Neural crest cell (in vitro differentiated cells): Measurements from ENCODE around the gene COL23A1. TPM values are rescaled to one million over a fixed set of nuclear protein-coding genes. Genes with fewer than 3 reads are reported as not detected.
A peak's percentile ranks its signal among the peaks of the same experiment; 100 is the strongest.

ENCODE experiments used
- DNase-seq: peaks from one replicate; pipeline ENCODE4 v3.0.0; 2021; ENCODE audit warnings: low read depth, mixed read lengths, low spot score
- H3K27ac Mint-ChIP-seq: one replicate; pipeline ENCODE4 v1.8.0; 2021; ENCODE audit warnings: mild to moderate bottlenecking, mixed read lengths; ENCODE audit not compliant: unreplicated experiment
- H3K27me3 Mint-ChIP-seq: 2 replicates; pipeline ENCODE4 v1.8.0; 2021; ENCODE audit warnings: low read depth, mild to moderate bottlenecking, mixed read lengths
- H3K36me3 Mint-ChIP-seq: 2 replicates; pipeline ENCODE4 v1.8.0; 2021; ENCODE audit warnings: low read depth, mild to moderate bottlenecking, mixed read lengths
- H3K4me1 Mint-ChIP-seq: 2 replicates; pipeline ENCODE4 v1.8.0; 2021; ENCODE audit warnings: mixed read lengths
- H3K4me3 Mint-ChIP-seq: one replicate; pipeline ENCODE4 v1.8.0; 2021; ENCODE audit warnings: mild to moderate bottlenecking, mixed read lengths
- H3K9me3 Mint-ChIP-seq: 2 replicates; pipeline ENCODE4 v1.8.0; 2021; ENCODE audit warnings: mixed read lengths
- total RNA-seq: library from RNA; stranded (reverse); gene quantifications from 2 replicates; pipeline ENCODE4 v1.2.1, GENCODE V29; 2021
- TF ChIP-seq, protein P1 (sequence below): fragments of 200-600 bp; sonication (generic); conservative IDR thresholded peaks from 2 replicates; pipeline ENCODE4 v1.5.0; 2021; ENCODE audit warnings: antibody characterized with exemption, mild to moderate bottlenecking

The COL23A1 gene
- total RNA-seq, 1 donor from 2014 or later = 33.7 TPM

DNA sequence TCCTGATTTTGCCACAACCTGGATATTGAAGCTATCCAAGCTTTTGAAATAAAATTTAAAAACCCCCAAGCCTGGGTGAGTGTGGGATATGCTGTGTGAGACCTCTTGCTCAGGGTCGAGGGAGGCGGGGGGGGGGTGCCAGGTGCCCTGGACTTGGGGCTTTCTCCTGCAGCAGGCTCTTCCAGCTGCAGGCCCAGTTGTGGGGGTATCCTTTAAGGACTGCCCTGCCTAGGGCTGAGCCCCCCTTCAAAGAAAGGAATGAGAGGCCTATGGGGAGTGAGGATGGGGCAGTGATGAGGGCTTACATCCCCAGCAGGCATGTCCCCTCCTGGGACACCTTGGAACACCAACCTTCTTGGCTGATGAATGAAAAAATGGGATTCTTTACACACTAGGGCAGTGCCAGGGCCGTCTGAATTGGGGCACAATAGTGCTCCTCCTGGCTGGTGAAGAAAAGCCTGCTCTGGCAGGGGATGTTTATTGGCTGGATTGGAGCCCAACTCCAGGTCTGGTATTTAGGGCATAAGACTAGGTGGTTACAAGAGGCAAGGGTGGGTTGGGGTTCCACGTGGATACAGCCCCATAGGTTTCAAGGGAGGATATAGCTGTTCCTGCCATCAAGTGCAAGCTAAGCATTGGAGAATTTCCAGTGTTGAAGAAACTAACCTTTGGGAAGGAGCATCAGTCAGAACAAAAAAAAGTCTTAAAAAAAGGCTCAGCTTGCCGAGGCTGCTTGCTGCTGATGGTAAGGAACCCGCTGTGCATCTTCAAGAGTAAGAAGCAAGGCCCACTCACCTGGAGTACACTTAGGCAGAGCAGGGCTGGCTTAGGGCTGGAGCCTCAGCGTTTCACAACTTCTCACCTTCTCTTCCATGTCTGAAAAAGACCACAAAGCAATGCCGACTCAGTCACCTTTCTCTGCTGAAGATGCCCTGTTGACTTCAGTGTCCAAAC, 378.8 kb downstream of the COL23A1 start:
- peaks cover 49% of the 10 kb centered on the region for H3K4me1 Mint-ChIP-seq
- peak overlapping the region; percentile 95 for H3K4me3 Mint-ChIP-seq
- H3K27ac Mint-ChIP-seq = no peak overlapping the region
- H3K27me3 Mint-ChIP-seq = peaks cover 74% of the 10 kb centered on the region
- TF ChIP-seq, protein P1, sequence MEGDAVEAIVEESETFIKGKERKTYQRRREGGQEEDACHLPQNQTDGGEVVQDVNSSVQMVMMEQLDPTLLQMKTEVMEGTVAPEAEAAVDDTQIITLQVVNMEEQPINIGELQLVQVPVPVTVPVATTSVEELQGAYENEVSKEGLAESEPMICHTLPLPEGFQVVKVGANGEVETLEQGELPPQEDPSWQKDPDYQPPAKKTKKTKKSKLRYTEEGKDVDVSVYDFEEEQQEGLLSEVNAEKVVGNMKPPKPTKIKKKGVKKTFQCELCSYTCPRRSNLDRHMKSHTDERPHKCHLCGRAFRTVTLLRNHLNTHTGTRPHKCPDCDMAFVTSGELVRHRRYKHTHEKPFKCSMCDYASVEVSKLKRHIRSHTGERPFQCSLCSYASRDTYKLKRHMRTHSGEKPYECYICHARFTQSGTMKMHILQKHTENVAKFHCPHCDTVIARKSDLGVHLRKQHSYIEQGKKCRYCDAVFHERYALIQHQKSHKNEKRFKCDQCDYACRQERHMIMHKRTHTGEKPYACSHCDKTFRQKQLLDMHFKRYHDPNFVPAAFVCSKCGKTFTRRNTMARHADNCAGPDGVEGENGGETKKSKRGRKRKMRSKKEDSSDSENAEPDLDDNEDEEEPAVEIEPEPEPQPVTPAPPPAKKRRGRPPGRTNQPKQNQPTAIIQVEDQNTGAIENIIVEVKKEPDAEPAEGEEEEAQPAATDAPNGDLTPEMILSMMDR = no peak
- peaks cover 78% of the 10 kb centered on the region for H3K36me3 Mint-ChIP-seq
- no peak for DNase-seq
- no peaks in the 10 kb centered on the region for H3K9me3 Mint-ChIP-seq

DNA sequence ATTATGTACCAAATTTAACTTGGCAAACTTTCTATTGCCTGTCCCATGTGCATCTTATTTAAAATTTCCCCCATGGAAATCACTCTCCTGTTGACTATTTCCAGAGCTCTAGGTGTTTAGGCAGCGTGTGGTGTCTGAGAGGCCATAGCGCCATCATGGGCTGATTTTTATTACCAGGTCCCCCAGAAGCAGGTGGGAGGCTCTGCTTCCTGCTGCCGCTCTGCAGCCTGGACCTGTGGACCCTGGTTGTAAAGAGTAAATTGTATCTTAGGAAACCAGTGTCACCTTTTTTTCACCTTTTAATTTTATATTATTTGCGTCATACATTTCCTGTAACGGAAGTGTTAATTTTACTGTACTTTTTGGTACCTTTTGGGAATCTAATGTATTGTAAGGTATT, 379.5 kb downstream of the COL23A1 start:
- Mint-ChIP-seq H3K36me3 (peaks cover 81% of the 10 kb centered on the region), H3K27me3 (peaks cover 76% of the 10 kb centered on the region), H3K4me3 (peak overlapping the region; percentile 95), H3K27ac (no peak overlapping the region), H3K4me1 (peaks cover 55% of the 10 kb centered on the region), H3K9me3 (no peaks in the 10 kb centered on the region)
- no peak for DNase-seq
- TF ChIP-seq, protein P1 = no peak

DNA sequence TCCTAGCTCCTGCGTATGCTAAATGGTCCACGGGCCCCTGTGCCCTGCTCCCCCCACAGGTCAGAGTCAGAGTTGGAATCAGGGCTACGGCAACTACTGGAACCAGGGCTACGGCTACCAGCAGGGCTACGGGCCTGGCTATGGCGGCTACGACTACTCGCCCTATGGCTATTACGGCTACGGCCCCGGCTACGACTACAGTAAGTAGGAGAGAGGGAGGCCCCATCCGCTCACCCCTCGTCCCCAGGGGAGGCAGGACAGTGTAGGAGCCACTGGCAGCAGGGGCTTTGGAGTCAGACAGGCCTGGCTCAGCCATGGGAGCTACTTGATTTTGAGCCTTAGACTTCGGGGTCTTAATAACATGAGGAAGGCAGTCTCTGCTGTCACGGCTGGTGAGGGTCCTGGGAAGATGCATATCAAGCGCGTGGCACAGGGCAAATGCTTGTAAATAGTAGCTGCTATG, 380.1 kb downstream of the COL23A1 start:
- peaks cover 58% of the 10 kb centered on the region for H3K4me1 Mint-ChIP-seq
- TF ChIP-seq, protein P1 = no peak
- H3K4me3 Mint-ChIP-seq = peak overlapping the region; percentile 95
- DNase-seq = no peak
- no peaks in the 10 kb centered on the region for H3K9me3 Mint-ChIP-seq
- H3K27me3 Mint-ChIP-seq = peaks cover 77% of the 10 kb centered on the region
- H3K27ac Mint-ChIP-seq = no peak overlapping the region
- H3K36me3 Mint-ChIP-seq = peaks cover 83% of the 10 kb centered on the region

DNA sequence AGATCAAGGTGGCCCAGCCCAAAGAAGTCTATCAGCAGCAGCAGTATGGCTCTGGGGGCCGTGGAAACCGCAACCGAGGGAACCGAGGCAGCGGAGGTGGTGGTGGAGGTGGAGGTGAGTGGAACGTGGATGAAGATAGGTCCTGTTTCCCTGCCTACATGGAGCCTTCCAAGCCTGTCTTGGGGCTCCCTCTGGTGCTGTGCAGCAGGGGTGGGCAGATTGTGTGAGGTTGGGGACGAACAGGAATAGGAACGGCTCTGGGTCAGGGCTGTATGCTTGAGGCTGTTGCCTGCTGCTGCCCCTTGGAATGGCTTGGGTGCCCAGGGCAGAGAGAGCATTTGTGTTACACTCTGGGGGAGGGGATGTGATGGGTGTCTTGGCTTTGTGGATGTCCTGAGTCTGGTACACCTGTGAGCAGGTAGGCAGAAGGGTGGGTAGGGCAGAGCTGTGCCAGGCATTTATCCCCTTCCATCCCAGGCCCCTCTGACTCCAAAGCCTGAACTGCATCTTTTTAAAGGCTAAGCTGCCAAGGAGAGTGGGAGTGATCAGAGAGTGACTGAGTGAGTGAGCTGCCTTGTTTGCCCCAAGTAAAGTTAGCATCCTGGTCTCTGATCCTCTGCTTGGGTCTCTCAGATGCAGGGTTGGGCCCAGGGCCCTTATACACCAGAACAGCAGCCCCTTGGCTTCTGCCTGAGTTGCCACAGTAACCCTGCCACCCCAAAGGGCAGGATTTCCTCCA, 380.7 kb downstream of the COL23A1 start:
- Mint-ChIP-seq H3K36me3 (peaks cover 81% of the 10 kb centered on the region), H3K9me3 (no peaks in the 10 kb centered on the region)

More for the DNA sequence above, 380.7 kb downstream of the COL23A1 start:
- H3K4me1 Mint-ChIP-seq = peaks cover 58% of the 10 kb centered on the region
- DNase-seq = no peak
- TF ChIP-seq, protein P1 = no peak
- H3K27ac Mint-ChIP-seq = no peak overlapping the region
- peaks cover 71% of the 10 kb centered on the region for H3K27me3 Mint-ChIP-seq
- peak overlapping the region; percentile 95 for H3K4me3 Mint-ChIP-seq
